ENCODE measurements around the gene MAD2L2. TPM values are rescaled to one million over a fixed set of nuclear protein-coding genes. Genes with fewer than 3 reads are reported as not detected.

MAD2L2 gene
- polyA plus RNA-seq, 1 donor: 29.4 TPM

- no peak for DNase-seq
Measured at GRCh38 chr1:11629184-11630016, 51.5 kb downstream of the MAD2L2 start.

GRCh38 chr1:11628767-11629166 lies 52.2 kb downstream of the MAD2L2 start:
- DNase-seq: no peak

GRCh38 chr1:11626551-11626950 lies 54.4 kb downstream of the MAD2L2 start:
- no peak for DNase-seq

Other genes starting within 250 kb of the MAD2L2 start
- 0.30 TPM for gene DISP3, start 202.0 kb downstream of the MAD2L2 start, polyA plus RNA-seq (ENCODE audit: insufficient read length)
- gene FBXO2, start 26.7 kb downstream of the MAD2L2 start, polyA plus RNA-seq (ENCODE audit: insufficient read length): 0.58 TPM
- 5.3 TPM for gene FBXO44, start 26.3 kb downstream of the MAD2L2 start, polyA plus RNA-seq (ENCODE audit: insufficient read length)
- 4.8 TPM for gene FBXO6, start 16.9 kb downstream of the MAD2L2 start, polyA plus RNA-seq (ENCODE audit: insufficient read length)
- 0.26 TPM for gene DRAXIN, start 10.6 kb upstream of the MAD2L2 start, polyA plus RNA-seq (ENCODE audit: insufficient read length)
- 22.2 TPM for gene AGTRAP, start 55.0 kb upstream of the MAD2L2 start, polyA plus RNA-seq (ENCODE audit: insufficient read length)
- 7.2 TPM for gene C1orf167, start 81.0 kb upstream of the MAD2L2 start, polyA plus RNA-seq (ENCODE audit: insufficient read length)
- 62.3 TPM for gene MTHFR, start 124.8 kb upstream of the MAD2L2 start, polyA plus RNA-seq (ENCODE audit: insufficient read length)
- 15.8 TPM for gene CLCN6, start 125.0 kb upstream of the MAD2L2 start, polyA plus RNA-seq (ENCODE audit: insufficient read length)
- 1.8 TPM for gene NPPA, start 166.6 kb upstream of the MAD2L2 start, polyA plus RNA-seq (ENCODE audit: insufficient read length)
- gene NPPB, start 177.8 kb upstream of the MAD2L2 start, polyA plus RNA-seq (ENCODE audit: insufficient read length): not detected
- 33.7 TPM for gene KIAA2013, start 245.3 kb upstream of the MAD2L2 start, polyA plus RNA-seq (ENCODE audit: insufficient read length)